Gastrocnemius medialis (tissue), 4 donors: Measurements from ENCODE around the gene APOL3.

Experiments
- POLR2A ChIP-seq, 2 donors: fragments of 450-650 bp; IDR thresholded peaks; one replicate each; pipeline ENCODE4 v1.6.1; 2017; ENCODE audit warnings: antibody characterized with exemption in 2 of 2, mild to moderate bottlenecking in 2 of 2, moderate library complexity in 2 of 2
- TF ChIP-seq, protein P1 (sequence below), 5 experiments: fragments of 450-650 bp in 3 of 5; fragments of 200-600 bp in 2 of 5; sonication (generic) in 2 of 5; IDR thresholded peaks in 4 of 5; conservative IDR thresholded peaks in 1 of 5; 1 replicate in 4 of 5; 2 replicates in 1 of 5; pipeline ENCODE4 v1.5.1; 2016 to 2019; ENCODE audit warnings: antibody characterized with exemption in 5 of 5, mild to moderate bottlenecking in 3 of 5, moderate library complexity in 3 of 5

DNA sequence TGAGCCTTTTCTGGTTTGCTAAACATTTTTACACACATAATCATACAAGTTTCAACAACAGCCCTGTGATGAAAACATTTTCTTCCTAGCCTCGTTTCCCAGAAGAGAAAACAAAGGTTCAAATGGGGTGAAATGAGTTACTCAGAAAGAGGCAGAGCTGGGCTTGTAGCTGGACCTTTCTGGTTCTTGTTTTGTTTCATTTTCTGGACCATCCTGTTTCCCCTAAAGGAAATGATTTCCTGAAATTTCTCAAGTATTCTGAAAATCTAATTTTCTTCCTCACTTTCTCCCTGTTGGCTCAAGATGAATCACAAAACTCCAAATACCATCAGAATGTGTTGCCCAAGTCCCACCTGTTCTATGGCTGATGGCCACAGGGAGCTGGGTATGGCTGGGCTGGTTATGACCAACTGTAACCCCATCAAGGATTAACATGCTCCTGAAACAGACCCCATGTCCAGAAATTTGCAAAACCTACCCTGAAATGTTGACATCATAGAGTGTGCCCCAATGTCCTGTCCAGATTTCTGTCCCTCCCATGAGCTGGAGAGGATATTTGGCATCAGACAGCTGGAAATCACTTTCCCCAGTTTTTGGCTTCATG, 47.7 kb upstream of the APOL3 start:
- TF ChIP-seq, protein P1, sequence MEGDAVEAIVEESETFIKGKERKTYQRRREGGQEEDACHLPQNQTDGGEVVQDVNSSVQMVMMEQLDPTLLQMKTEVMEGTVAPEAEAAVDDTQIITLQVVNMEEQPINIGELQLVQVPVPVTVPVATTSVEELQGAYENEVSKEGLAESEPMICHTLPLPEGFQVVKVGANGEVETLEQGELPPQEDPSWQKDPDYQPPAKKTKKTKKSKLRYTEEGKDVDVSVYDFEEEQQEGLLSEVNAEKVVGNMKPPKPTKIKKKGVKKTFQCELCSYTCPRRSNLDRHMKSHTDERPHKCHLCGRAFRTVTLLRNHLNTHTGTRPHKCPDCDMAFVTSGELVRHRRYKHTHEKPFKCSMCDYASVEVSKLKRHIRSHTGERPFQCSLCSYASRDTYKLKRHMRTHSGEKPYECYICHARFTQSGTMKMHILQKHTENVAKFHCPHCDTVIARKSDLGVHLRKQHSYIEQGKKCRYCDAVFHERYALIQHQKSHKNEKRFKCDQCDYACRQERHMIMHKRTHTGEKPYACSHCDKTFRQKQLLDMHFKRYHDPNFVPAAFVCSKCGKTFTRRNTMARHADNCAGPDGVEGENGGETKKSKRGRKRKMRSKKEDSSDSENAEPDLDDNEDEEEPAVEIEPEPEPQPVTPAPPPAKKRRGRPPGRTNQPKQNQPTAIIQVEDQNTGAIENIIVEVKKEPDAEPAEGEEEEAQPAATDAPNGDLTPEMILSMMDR (IDR thresholded peaks at IDR 0.05 in 4 of 5, conservative IDR thresholded peaks at IDR 0.05 in 1 of 5): no peak
- no peak for TF ChIP-seq POLR2A (IDR thresholded peaks at IDR 0.05)
